Progenitor cell of endocrine pancreas (in vitro differentiated cells): Measurements from ENCODE around the gene LHFPL2. TPM values are rescaled to one million over a fixed set of nuclear protein-coding genes. Genes with fewer than 3 reads are reported as not detected.

Experiments
- DNase-seq: peaks from one replicate; pipeline ENCODE4 v3.0.0; 2021; ENCODE audit warnings: low spot score; ENCODE audit not compliant: unreplicated experiment
- H3K27ac Mint-ChIP-seq: 2 replicates; pipeline ENCODE4 v1.8.0; 2021; ENCODE audit warnings: mild to moderate bottlenecking, moderate library complexity, mixed read lengths
- H3K27me3 Mint-ChIP-seq: 2 replicates; pipeline ENCODE4 v1.8.0; 2021; ENCODE audit warnings: mixed read lengths
- H3K36me3 Mint-ChIP-seq: 2 replicates; pipeline ENCODE4 v1.8.0; 2022; ENCODE audit warnings: mixed read lengths; ENCODE audit not compliant: insufficient read depth
- H3K4me1 Mint-ChIP-seq: 2 replicates; pipeline ENCODE4 v1.8.0; 2021; ENCODE audit warnings: low read depth, mixed read lengths
- H3K4me3 Mint-ChIP-seq: 2 replicates; pipeline ENCODE4 v1.8.0; 2021; ENCODE audit warnings: low read depth, mild to moderate bottlenecking, moderate library complexity, mixed read lengths
- H3K9me3 Mint-ChIP-seq: 2 replicates; pipeline ENCODE4 v1.8.0; 2021; ENCODE audit warnings: low read depth, mixed read lengths
- CTCF ChIP-seq: fragments of 200-600 bp; sonication (generic); IDR thresholded peaks from one replicate; pipeline ENCODE4 v1.5.0; 2021; ENCODE audit warnings: antibody characterized with exemption, mild to moderate bottlenecking; ENCODE audit not compliant: unreplicated experiment
- total RNA-seq: library from RNA; stranded (reverse); gene quantifications from 2 replicates; pipeline ENCODE4 v1.2.1, GENCODE V29; 2021

The LHFPL2 gene
- total RNA-seq, 1 donor from 2014 or later, result 15.0 TPM

- peaks cover 16% of the 10 kb centered on the region for H3K4me1 Mint-ChIP-seq
Measured at GRCh38 chr5:78634229-78634628, 14.3 kb downstream of the LHFPL2 start.

GRCh38 chr5:78633700-78634099 is 14.9 kb downstream of the LHFPL2 start:
- Mint-ChIP-seq H3K4me3 (no peak overlapping the region), H3K4me1 (peaks cover 14% of the 10 kb centered on the region), H3K9me3 (no peaks in the 10 kb centered on the region), H3K27ac (no peak overlapping the region), H3K27me3 (no peaks in the 10 kb centered on the region), H3K36me3 (peaks cover 19% of the 10 kb centered on the region)
- no peak for DNase-seq
- TF ChIP-seq CTCF, result no peak

More at GRCh38 chr5:78634229-78634628, 14.3 kb downstream of the LHFPL2 start:
- TF ChIP-seq CTCF, result no peak
- H3K27ac Mint-ChIP-seq, result no peak overlapping the region
- no peaks in the 10 kb centered on the region for H3K27me3 Mint-ChIP-seq
- no peak for DNase-seq
- H3K36me3 Mint-ChIP-seq, result peaks cover 19% of the 10 kb centered on the region
- H3K9me3 Mint-ChIP-seq, result no peaks in the 10 kb centered on the region
- no peak overlapping the region for H3K4me3 Mint-ChIP-seq

GRCh38 chr5:78632467-78632866 is 16.1 kb downstream of the LHFPL2 start:
- H3K4me3 Mint-ChIP-seq, result no peak overlapping the region
- no peaks in the 10 kb centered on the region for H3K9me3 Mint-ChIP-seq
- H3K4me1 Mint-ChIP-seq, result peaks cover 18% of the 10 kb centered on the region
- H3K27me3 Mint-ChIP-seq, result peaks cover 6% of the 10 kb centered on the region
- no peak for DNase-seq
- no peak for TF ChIP-seq CTCF
- H3K27ac Mint-ChIP-seq, result no peak overlapping the region
- H3K36me3 Mint-ChIP-seq, result peaks cover 21% of the 10 kb centered on the region

- H3K4me3 Mint-ChIP-seq, result no peak overlapping the region
- DNase-seq, result no peak
- no peak for TF ChIP-seq CTCF
- H3K4me1 Mint-ChIP-seq, result peaks cover 21% of the 10 kb centered on the region
- no peaks in the 10 kb centered on the region for H3K9me3 Mint-ChIP-seq
- peaks cover 8% of the 10 kb centered on the region for H3K27me3 Mint-ChIP-seq
- H3K36me3 Mint-ChIP-seq, result peaks cover 23% of the 10 kb centered on the region
- no peak overlapping the region for H3K27ac Mint-ChIP-seq
Measured at GRCh38 chr5:78631931-78632330, 16.6 kb downstream of the LHFPL2 start.

GRCh38 chr5:78630047-78630446 is 18.5 kb downstream of the LHFPL2 start:
- H3K9me3 Mint-ChIP-seq, result no peaks in the 10 kb centered on the region
- no peak for TF ChIP-seq CTCF
- H3K36me3 Mint-ChIP-seq, result peaks cover 24% of the 10 kb centered on the region
- H3K4me3 Mint-ChIP-seq, result no peak overlapping the region
- peaks cover 28% of the 10 kb centered on the region for H3K4me1 Mint-ChIP-seq
- H3K27me3 Mint-ChIP-seq, result peaks cover 8% of the 10 kb centered on the region
- no peak overlapping the region for H3K27ac Mint-ChIP-seq
- DNase-seq, result no peak
